ENCODE results near the gene AEBP1. TPM values are rescaled to one million over a fixed set of nuclear protein-coding genes. Genes with fewer than 3 reads are reported as not detected.
A peak's percentile ranks its signal among the peaks of the same experiment; 100 is the strongest.

AEBP1 gene
- total and polyA plus RNA-seq, 7 donors: 2.8 to 22.0 (median 7.8) TPM

DNA sequence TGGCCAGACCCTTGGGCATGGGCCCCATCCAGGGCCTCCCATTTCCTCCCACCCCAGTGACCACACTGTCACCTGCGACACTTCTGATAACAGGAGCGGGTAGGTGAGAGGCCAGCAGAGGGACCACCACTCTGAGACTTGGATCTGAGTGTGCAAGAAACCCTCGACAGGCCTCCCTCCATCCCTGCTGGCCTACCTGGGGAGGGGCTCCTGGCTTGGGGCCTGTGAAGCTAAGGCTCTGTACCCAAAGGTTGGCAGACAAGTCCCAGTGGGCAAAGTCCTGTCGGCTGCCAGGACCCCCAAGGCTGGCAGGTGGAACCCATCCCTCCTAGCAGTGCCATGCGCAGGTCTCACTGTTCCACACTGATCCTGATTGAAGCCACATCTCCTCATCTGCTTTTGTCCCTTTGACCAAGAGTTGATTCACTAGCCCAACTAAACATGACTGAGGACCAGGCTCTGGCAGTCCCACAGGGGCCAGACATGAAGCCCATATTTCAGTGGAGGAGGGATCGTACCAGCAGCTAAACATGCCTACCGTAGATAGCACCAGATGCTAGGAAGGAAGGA lies 37.6 kb upstream of the AEBP1 start:
- ATAC-seq: no peak
- Histone ChIP-seq H3K4me3 (no peak overlapping the region), H3K27me3 (ENCODE audit: insufficient read depth in 3 of 3, low read length in 2 of 3) (no peaks in the 10 kb centered on the region), H3K9me3 (no peaks in the 10 kb centered on the region), H3K27ac (peak overlapping the region; percentile 85), H3K36me3 (ENCODE audit: insufficient read depth in 1 of 2, low read depth in 1 of 2) (peaks cover 0 to 7% of the 10 kb centered on the region in 2 donors), H3K4me1 (peaks cover 78% of the 10 kb centered on the region)
- intact Hi-C loops (cut with DNase I): no loop called here
- TF ChIP-seq, protein P1, sequence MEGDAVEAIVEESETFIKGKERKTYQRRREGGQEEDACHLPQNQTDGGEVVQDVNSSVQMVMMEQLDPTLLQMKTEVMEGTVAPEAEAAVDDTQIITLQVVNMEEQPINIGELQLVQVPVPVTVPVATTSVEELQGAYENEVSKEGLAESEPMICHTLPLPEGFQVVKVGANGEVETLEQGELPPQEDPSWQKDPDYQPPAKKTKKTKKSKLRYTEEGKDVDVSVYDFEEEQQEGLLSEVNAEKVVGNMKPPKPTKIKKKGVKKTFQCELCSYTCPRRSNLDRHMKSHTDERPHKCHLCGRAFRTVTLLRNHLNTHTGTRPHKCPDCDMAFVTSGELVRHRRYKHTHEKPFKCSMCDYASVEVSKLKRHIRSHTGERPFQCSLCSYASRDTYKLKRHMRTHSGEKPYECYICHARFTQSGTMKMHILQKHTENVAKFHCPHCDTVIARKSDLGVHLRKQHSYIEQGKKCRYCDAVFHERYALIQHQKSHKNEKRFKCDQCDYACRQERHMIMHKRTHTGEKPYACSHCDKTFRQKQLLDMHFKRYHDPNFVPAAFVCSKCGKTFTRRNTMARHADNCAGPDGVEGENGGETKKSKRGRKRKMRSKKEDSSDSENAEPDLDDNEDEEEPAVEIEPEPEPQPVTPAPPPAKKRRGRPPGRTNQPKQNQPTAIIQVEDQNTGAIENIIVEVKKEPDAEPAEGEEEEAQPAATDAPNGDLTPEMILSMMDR (IDR thresholded peaks at IDR 0.05): no peak
- 70 to 76% (median 75%) methylated on average over 7 of the region's 7 CpGs for WGBS, 3 donors
- DNase-seq: peak; percentile 12 to 51

DNA sequence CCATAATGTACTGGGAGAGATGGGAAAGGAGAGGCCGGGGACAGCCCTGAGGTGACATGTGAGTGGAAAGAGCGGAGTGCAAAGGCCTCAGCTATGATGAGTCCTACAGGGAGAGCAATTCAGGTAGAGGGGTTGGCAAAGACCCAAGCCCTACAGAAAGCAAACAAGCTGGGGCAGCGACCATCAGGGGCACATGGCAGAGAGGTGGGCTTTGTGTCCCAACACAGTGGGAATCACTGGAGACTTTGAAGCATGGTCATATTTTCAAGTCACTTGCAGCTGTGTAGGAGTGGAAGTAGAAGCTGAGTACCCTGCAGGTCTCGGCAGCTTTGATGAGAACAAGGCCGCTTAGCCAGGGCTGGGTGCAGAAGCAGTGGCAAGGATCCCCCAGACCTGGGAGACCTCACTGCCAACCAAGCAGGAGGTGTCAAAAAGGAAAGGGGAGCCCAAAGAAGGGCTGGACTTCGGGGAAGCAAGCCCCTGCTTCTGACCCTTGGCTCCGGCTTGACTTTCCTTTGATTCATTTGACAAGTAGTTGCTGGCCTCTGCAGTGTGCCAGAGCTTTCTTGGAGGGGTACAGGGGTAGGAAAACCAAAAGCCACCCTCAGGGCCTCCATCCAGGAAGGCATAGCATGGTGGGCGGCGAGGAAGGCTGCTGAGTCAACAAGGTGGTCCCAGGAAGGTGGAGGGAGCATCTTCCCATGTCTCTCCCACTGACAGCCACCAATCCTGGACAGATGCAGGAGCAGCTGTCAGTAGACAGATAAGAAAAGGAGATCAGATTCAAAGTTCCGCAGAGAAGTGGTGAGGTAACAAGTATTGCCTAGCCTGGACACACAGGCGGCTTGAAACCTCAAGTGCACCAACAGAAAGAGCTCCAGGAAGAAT lies 36.8 kb upstream of the AEBP1 start:
- intact Hi-C loops (cut with DNase I): no loop called here
- TF ChIP-seq, protein P1 (IDR thresholded peaks at IDR 0.05): no peak
- no peaks in the 10 kb centered on the region for H3K9me3 ChIP-seq
- peaks cover 78% of the 10 kb centered on the region for H3K4me1 ChIP-seq
- no peak overlapping the region for H3K4me3 ChIP-seq
- peak overlapping the region; percentile 39 for H3K27ac ChIP-seq
- no peaks in the 10 kb centered on the region for H3K36me3 ChIP-seq (ENCODE audit: insufficient read depth in 1 of 2, low read depth in 1 of 2)
- DNase-seq: peak; percentile 11 to 48
- no peaks in the 10 kb centered on the region for H3K27me3 ChIP-seq (ENCODE audit: insufficient read depth in 3 of 3, low read length in 2 of 3)
- 70 to 90% (median 77%) methylated on average over 11 of the region's 11 CpGs for WGBS, 3 donors
- no peak for ATAC-seq

DNA sequence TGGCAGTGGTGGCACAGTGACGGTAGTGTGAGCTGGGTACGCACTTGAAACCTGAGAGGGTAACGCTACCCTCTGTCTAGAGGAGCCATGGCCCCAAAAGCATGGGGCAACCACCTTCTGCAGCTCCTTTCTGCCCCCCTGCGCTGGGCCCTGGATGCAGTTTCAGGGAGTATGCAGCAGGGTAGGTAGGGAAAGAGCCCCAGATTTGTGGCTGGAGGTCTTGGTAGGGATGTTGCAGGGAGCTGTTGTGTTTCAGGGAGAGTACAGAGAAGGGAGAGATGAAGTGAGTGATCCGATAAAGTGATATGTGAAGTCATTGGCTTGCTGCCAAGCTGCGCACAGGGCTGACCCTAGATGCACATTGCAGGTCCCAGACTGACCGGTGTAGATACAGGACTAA lies 36.1 kb upstream of the AEBP1 start:
- Histone ChIP-seq H3K4me1 (peaks cover 79% of the 10 kb centered on the region), H3K9me3 (no peaks in the 10 kb centered on the region), H3K36me3 (ENCODE audit: insufficient read depth in 1 of 2, low read depth in 1 of 2) (peaks cover 0 to 3% of the 10 kb centered on the region in 2 donors), H3K4me3 (no peak overlapping the region), H3K27me3 (ENCODE audit: insufficient read depth in 3 of 3, low read length in 2 of 3) (no peaks in the 10 kb centered on the region), H3K27ac (peak overlapping the region; percentile 39)
- intact Hi-C loops (cut with DNase I): no loop called here
- DNase-seq: peak; percentile 15 to 71
- TF ChIP-seq, protein P1 (IDR thresholded peaks at IDR 0.05): no peak
- no peak for ATAC-seq
- WGBS, 3 donors: 22 to 44% (median 31%) methylated on average over 7 of the region's 7 CpGs

DNA sequence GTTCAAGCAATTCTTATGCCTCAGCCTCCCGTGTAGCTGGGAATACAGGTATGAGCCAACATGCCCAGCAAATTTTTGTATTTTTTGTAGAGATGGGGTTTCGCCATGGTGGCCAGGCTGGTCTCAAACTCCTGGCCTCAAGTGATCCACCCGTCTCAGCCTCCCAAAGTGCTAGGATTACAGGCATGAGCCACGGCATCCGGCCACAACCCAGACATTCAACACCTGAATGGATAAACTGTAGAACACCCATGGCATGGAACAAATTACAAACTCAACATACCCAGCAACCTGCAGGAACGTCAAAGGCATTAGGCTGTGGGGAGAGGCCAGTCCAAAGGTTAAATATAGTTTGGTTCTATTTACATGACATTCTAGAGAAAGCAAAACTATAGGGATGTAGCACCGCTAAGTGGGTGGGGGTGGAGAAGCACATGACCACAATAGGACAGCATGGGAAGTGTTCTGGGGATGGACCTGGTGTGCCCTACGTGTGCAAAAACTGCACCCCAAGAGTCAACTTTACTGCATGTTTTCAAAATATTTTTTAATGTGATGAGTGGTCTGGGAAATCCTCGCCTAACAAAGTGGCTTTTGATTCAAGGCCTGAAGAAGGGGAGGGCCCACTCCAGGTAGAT lies 32.3 kb upstream of the AEBP1 start:
- Histone ChIP-seq H3K9me3 (no peaks in the 10 kb centered on the region), H3K4me3 (no peak overlapping the region), H3K4me1 (peaks cover 59% of the 10 kb centered on the region), H3K27ac (peak overlapping the region; percentile 79), H3K27me3 (ENCODE audit: insufficient read depth in 3 of 3, low read length in 2 of 3) (no peaks in the 10 kb centered on the region), H3K36me3 (ENCODE audit: insufficient read depth in 1 of 2, low read depth in 1 of 2) (peaks cover 2 to 38% of the 10 kb centered on the region in 2 donors)
- intact Hi-C loops (cut with DNase I): no loop called here
- peak in 3 of 4 donors; percentile 2 to 25 (median 8) for ATAC-seq
- TF ChIP-seq, protein P1 (IDR thresholded peaks at IDR 0.05): no peak
- 33 to 51% (median 33%) methylated on average over 9 of the region's 9 CpGs for WGBS, 3 donors
- peak; percentile 4 to 35 for DNase-seq
